DND-41 (cell line): Measurements from ENCODE around the gene AFF3.

Experiments used
- EZH2 ChIP-seq: IDR thresholded peaks from 3 replicates; pipeline ENCODE4 v1.6.1; 2012; ENCODE audit warnings: borderline replicate concordance, low read depth, mild to moderate bottlenecking, moderate library complexity, low read length, inconsistent platforms; ENCODE audit not compliant: severe bottlenecking
- TF ChIP-seq, protein P1 (sequence below): IDR thresholded peaks from 2 replicates; pipeline ENCODE4 v1.5.1; 2012; ENCODE audit warnings: borderline replicate concordance, low read length, moderate library complexity, mild to moderate bottlenecking; ENCODE audit not compliant: poor library complexity, severe bottlenecking; ENCODE audit errors: extremely low read depth

DNA sequence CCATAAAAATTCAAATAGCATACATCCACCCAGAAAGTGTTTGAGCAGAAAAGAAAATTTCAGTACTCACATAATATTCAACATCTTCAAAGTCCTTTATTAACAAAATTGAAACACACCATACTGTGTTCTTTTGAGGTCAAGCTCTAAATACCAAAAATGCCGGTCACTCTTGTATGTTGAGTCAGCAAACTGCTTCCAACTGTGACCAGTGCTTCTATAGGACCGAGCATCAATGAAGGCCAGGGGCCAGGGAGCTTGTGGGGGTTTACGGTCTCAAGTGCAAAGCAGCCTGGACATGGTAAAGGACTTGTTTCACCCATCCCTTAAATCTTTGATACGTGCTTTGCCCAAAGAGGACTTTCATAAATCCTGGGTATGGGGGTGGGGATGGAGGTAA, 539.9 kb downstream of the AFF3 start:
- TF ChIP-seq, protein P1, sequence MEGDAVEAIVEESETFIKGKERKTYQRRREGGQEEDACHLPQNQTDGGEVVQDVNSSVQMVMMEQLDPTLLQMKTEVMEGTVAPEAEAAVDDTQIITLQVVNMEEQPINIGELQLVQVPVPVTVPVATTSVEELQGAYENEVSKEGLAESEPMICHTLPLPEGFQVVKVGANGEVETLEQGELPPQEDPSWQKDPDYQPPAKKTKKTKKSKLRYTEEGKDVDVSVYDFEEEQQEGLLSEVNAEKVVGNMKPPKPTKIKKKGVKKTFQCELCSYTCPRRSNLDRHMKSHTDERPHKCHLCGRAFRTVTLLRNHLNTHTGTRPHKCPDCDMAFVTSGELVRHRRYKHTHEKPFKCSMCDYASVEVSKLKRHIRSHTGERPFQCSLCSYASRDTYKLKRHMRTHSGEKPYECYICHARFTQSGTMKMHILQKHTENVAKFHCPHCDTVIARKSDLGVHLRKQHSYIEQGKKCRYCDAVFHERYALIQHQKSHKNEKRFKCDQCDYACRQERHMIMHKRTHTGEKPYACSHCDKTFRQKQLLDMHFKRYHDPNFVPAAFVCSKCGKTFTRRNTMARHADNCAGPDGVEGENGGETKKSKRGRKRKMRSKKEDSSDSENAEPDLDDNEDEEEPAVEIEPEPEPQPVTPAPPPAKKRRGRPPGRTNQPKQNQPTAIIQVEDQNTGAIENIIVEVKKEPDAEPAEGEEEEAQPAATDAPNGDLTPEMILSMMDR: no peak
- no peak for TF ChIP-seq EZH2
